Raji (cell line): ENCODE data around the gene KIAA0319L.

Source experiments
- POLR2A ChIP-seq: IDR thresholded peaks from 2 replicates; pipeline ENCODE4 v1.6.1; 2011; ENCODE audit warnings: low read depth, low read length, control low read depth; ENCODE audit not compliant: insufficient read depth

KIAA0319L gene

GRCh38 chr1:35558374-35559316 is 1.4 kb upstream of the KIAA0319L start:
- no peak for TF ChIP-seq POLR2A

GRCh38 chr1:35557611-35558373 is 589 bp upstream of the KIAA0319L start, which contains the start of gene NCDN:
NCDN (plus strand) TSS chr1:35557799; CDS start chr1:35558191, 392 bp downstream.
- peak; percentile 79 for TF ChIP-seq POLR2A

- no peak for TF ChIP-seq POLR2A
These were observed 602 bp downstream of the KIAA0319L start for GRCh38 chr1:35556484-35557117.

- TF ChIP-seq POLR2A: no peak
These were observed 1.4 kb downstream of the KIAA0319L start for GRCh38 chr1:35555601-35556477.

GRCh38 chr1:35555212-35555584 is 2.0 kb downstream of the KIAA0319L start:
- no peak for TF ChIP-seq POLR2A

- TF ChIP-seq POLR2A: no peak
These were observed 2.7 kb downstream of the KIAA0319L start for GRCh38 chr1:35554266-35555211.

GRCh38 chr1:35553851-35554250 is 3.4 kb downstream of the KIAA0319L start:
- TF ChIP-seq POLR2A: no peak

GRCh38 chr1:35546614-35547013 is 10.6 kb downstream of the KIAA0319L start:
- TF ChIP-seq POLR2A: no peak

- no peak for TF ChIP-seq POLR2A
These were observed 12.2 kb downstream of the KIAA0319L start for GRCh38 chr1:35544976-35545375.

GRCh38 chr1:35539824-35540261 is 17.4 kb downstream of the KIAA0319L start:
- TF ChIP-seq POLR2A: no peak

- no peak for TF ChIP-seq POLR2A
These were observed 18.0 kb downstream of the KIAA0319L start for GRCh38 chr1:35539073-35539823.

GRCh38 chr1:35537806-35538205 is 19.4 kb downstream of the KIAA0319L start:
- TF ChIP-seq POLR2A: no peak

GRCh38 chr1:35536556-35537162 is 20.5 kb downstream of the KIAA0319L start:
- no peak for TF ChIP-seq POLR2A

- TF ChIP-seq POLR2A: no peak
These were observed 22.0 kb downstream of the KIAA0319L start for GRCh38 chr1:35535243-35535642.
